ENCODE measurements around the gene MGAT5. TPM values are rescaled to one million over a fixed set of nuclear protein-coding genes. Genes with fewer than 3 reads are reported as not detected.

MGAT5 gene
- total RNA-seq, 2 experiments from 2014 or later, result 60.8 to 68.0 TPM

DNA sequence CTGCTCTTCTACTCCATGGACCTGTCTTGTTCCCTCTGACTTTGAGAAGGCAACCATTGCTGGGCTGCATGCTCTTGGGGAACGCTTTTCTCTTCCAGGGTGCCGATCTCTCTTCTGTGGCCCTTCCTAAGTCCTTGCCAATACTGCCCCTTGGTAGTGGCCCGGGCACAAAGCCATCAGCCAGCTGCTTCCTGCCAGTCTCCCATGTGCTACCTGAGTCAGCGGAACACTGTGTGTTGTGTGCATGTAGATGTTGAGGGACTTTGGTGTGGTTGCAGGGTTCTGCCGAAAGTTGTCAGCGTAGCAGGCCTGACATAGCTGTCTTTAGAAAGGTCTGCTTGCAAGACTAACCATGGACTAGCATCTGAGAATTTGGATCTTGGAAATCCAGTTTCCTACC is 35.4 kb downstream of the MGAT5 start:
- H3K9me2 ChIP-seq (ENCODE audit: insufficient read depth, low read length), result no peaks in the 10 kb centered on the region
- POLR2A ChIA-PET, result interaction anchor here (0.6 to 4.4 kb wide), 5 partner anchors 9 to 35 kb away, joined by 4 to 21 read pairs (median 10); no protein-coding TSS in a partner anchor
- BruUV-seq (replicated peaks), result no TSS peak
- no peak overlapping the region for H3K27ac ChIP-seq (ENCODE audit: low read depth, low read length, poor library complexity, severe bottlenecking)
- peaks cover 87% of the 10 kb centered on the region for H3K4me1 ChIP-seq (ENCODE audit: insufficient read depth, low read length, poor library complexity, severe bottlenecking)
- H4K20me1 ChIP-seq (ENCODE audit: insufficient read depth, low read length), result peaks cover 26% of the 10 kb centered on the region; the same call in 1 of the 2 replicates
- H2AFZ ChIP-seq (ENCODE audit: low read length), result no peak overlapping the region
- intact Hi-C loops (cut with micrococcal nuclease; ENCODE audit: unreplicated experiment), result no loop called here
- H3K4me2 ChIP-seq (ENCODE audit: low read length), result peak overlapping the region; percentile 81
- no peaks in the 10 kb centered on the region for H3K36me3 ChIP-seq (ENCODE audit: insufficient read depth, low read length)
- peaks cover 58% of the 10 kb centered on the region for H3K79me2 ChIP-seq (ENCODE audit: insufficient read depth, low read depth, low read length)
- no peak for DNase-seq (ENCODE audit: low spot score)
- no peaks in the 10 kb centered on the region for H3K9me3 ChIP-seq (ENCODE audit: low read length)
- CTCF ChIA-PET (ENCODE audit: unreplicated experiment), result interaction anchor here (1.1 to 1.5 kb wide), 4 partner anchors 8 to 170 kb away, joined by 3 read pairs; no protein-coding TSS in a partner anchor
- TF ChIP-seq, protein P1, sequence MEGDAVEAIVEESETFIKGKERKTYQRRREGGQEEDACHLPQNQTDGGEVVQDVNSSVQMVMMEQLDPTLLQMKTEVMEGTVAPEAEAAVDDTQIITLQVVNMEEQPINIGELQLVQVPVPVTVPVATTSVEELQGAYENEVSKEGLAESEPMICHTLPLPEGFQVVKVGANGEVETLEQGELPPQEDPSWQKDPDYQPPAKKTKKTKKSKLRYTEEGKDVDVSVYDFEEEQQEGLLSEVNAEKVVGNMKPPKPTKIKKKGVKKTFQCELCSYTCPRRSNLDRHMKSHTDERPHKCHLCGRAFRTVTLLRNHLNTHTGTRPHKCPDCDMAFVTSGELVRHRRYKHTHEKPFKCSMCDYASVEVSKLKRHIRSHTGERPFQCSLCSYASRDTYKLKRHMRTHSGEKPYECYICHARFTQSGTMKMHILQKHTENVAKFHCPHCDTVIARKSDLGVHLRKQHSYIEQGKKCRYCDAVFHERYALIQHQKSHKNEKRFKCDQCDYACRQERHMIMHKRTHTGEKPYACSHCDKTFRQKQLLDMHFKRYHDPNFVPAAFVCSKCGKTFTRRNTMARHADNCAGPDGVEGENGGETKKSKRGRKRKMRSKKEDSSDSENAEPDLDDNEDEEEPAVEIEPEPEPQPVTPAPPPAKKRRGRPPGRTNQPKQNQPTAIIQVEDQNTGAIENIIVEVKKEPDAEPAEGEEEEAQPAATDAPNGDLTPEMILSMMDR (conservative IDR thresholded peaks at IDR 0.05; ENCODE audit: low read length), result no peak
- no peak for TF ChIP-seq EZH2phosphoT487 (IDR thresholded peaks at IDR 0.05; ENCODE audit: borderline replicate concordance, low read depth, low read length)
- H3K4me3 ChIP-seq (ENCODE audit: low read depth, low read length, poor library complexity, severe bottlenecking), result no peak overlapping the region

DNA sequence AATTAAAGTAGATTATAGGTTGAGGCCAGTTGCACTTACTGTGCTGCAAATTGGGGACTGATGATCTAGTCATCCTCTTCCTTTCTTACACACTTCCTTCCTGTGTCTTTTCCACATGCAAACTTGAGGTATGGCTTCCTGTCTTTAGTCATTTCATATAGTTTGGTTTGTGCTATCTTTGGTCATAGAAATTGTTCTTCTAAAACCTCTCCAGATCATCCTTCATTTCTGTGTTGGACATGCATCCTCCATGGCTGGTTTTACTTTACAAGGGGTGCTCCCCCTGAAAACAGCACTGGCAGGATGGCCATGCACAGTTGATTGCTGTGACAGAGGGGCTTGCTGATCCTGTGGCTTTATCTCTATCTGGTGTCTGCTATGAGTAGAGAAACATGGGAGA is 36.5 kb downstream of the MGAT5 start:
- Histone ChIP-seq H2AFZ (ENCODE audit: low read length) (no peak overlapping the region), H4K20me1 (ENCODE audit: insufficient read depth, low read length) (peaks cover 26% of the 10 kb centered on the region; the same call in 1 of the 2 replicates)

More for the DNA sequence above, 36.5 kb downstream of the MGAT5 start:
- intact Hi-C loops (cut with micrococcal nuclease; ENCODE audit: unreplicated experiment), result loop anchor here (1.0 to 5.0 kb wide), 2 partner anchors 15 to 168 kb away; no protein-coding TSS in a partner anchor
- H3K9me2 ChIP-seq (ENCODE audit: insufficient read depth, low read length), result no peaks in the 10 kb centered on the region
- no peaks in the 10 kb centered on the region for H3K9me3 ChIP-seq (ENCODE audit: low read length)
- H3K4me2 ChIP-seq (ENCODE audit: low read length), result peak overlapping the region; percentile 81
- TF ChIP-seq, protein P1 (conservative IDR thresholded peaks at IDR 0.05; ENCODE audit: low read length), result no peak
- no peak for TF ChIP-seq EZH2phosphoT487 (IDR thresholded peaks at IDR 0.05; ENCODE audit: borderline replicate concordance, low read depth, low read length)
- H3K4me1 ChIP-seq (ENCODE audit: insufficient read depth, low read length, poor library complexity, severe bottlenecking), result peaks cover 94% of the 10 kb centered on the region
- ChIA-PET POLR2A (interaction anchor here (0.8 to 4.4 kb wide), 7 partner anchors 11 to 121 kb away, joined by 3 to 21 read pairs (median 7); no protein-coding TSS in a partner anchor), CTCF (ENCODE audit: unreplicated experiment) (interaction anchor here (0.9 to 1.3 kb wide), 3 partner anchors 28 to 171 kb away, joined by 3 read pairs; no protein-coding TSS in a partner anchor)
- H3K36me3 ChIP-seq (ENCODE audit: insufficient read depth, low read length), result peaks cover 5% of the 10 kb centered on the region; the same call in 1 of the 2 replicates
- peak overlapping the region; percentile 50 for H3K27ac ChIP-seq (ENCODE audit: low read depth, low read length, poor library complexity, severe bottlenecking)
- DNase-seq (ENCODE audit: low spot score), result peak; percentile 59
- H3K79me2 ChIP-seq (ENCODE audit: insufficient read depth, low read depth, low read length), result peaks cover 48% of the 10 kb centered on the region
- BruUV-seq (replicated peaks), result no TSS peak
- H3K4me3 ChIP-seq (ENCODE audit: low read depth, low read length, poor library complexity, severe bottlenecking), result peak overlapping the region; percentile 44
